HG02610 (cell line): Measurements from ENCODE around the gene SLC7A6OS.

Source experiments
- ATAC-seq: cut with Tn5 transposase; IDR thresholded peaks from one replicate; pipeline ENCODE4 v1.9.1; 2021; ENCODE audit warnings: mild to moderate bottlenecking, moderate library complexity; ENCODE audit not compliant: unreplicated experiment

Gene SLC7A6OS

DNA sequence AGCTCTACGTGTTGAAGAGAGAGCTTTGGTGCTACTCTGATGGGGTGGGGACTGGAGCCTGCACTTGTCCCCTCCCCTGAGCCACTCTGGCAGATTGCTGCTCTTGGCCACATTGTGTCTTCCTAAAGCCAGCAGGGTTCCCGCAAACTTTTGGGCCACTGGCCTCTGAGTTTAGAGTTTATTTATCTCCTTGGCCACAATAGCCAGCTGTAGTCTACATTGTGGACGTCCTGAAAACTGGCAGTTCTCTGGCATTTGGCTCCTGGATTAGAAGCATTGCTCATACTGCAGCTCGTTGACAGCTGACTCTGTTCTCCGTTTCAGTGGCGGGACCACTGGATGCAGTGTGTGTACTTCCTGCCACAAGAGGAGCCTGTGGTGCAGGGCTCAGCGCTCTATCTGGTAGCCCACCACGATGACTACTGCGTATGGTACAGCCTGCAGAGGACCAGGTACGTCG, 34.6 kb upstream of the SLC7A6OS start:
- no peak for ATAC-seq

DNA sequence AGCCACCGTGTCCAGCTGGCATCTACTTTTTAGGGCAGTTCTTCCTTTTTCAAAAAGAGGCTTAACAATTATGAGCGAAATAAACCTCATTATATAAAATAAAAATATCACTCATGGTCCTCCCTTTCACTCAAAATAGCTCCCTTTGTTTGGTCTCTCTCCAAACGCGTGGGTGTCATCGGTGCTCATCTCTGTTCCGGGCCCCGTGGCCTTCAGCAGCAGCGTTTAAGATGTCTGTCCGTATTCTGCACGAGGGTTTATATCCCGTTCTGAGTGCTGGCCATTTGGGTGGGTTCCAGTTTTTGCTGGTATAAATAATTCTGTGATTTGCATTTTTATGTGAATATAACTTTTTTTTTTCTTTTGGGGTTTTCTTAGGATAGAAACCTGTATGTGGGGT, 33.5 kb upstream of the SLC7A6OS start:
- ATAC-seq: no peak

DNA sequence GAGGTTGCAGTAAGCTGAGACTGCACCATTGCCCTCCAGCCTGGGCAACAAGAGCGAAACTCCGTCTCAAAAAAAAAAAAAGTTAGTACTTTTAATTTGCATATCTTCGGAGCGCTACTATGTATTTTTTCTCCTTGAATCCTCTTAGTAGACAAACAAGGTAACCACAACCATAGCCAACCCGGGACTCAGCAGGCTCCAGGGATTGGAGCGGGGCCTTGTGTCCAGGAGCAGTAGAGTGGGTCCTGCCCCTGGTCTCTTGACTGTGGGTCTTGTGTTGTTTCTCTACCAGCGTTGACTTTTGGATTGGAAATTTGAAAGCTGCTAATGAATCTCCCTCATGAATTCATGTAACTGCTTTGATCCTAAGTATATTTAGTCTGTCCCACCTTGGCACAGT, 32.4 kb upstream of the SLC7A6OS start:
- no peak for ATAC-seq

DNA sequence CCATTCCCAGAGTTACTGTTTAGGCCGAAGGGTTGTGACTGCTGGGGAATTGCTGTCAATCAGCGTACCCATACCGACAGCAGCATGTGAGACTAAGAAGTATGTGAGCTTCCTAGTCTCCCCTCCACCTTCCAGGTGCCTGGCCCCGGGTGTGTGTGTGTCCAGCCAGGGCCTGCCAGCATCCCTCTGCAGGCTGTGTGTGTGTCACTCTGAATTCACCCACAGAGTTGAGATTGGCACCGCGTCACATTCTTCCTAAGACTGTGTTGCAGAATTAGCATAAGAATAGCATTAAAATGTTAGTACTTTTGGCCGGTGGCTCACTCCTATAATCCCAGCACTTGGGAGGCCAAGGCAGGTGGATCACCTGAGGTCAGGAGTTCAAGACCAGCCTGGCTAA, 31.9 kb upstream of the SLC7A6OS start:
- no peak for ATAC-seq

DNA sequence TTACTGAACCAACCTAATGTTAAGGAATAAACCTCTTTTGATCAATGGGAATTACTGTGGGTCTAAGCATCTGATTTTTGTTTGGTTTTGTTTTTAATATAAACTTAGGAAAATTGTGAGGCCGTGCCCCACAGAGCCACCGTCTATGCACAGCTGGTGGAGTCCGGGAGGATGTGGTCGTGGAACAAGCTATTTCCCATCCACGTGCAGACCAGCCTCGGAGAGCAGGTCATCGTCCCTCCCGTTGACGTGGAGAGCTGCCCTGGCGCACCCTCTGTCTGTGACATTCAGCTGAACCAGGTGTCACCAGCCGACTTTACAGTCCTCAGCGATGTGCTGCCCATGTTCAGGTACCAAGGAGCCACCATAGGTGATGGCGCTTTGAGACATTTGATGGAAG, 28.5 kb upstream of the SLC7A6OS start:
- no peak for ATAC-seq

DNA sequence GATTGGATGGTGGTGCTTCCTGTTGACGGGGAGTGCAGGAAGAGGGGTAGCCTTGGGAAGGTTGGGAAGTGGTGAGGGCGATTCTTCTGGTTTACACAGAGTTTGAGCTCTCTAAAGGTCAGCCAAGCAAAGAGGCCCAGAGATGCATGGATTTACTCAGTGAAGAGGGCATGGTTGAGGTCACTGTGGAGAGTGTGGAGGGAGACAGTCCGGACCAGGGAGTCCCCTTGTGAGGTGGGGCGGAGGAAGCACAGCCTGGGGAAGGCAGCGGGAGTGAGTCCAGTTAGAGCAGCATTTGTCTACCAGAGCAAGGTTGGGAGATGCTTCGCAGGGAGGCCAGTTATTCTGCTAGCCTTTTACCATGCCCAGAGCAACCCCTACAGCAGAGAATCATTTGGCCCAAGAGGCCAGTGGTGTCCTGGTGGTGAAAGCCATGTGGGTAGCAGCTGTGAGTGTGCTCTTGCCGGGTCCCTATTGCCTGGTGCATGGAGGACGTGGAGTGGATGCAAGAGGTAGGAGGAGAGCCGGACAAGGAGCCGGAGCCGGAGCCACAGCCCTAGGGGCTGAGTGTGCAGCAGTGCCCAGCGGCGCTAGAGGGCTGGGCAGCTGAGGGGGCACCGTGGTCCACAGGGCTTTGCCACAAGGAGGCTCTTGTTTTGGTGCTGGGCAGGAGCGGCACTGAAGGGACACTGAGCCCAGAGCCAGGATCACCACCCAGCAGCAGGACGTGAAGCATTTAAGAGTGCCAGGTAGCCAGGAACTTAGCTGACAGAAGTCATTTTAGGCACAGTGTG, 27.8 kb upstream of the SLC7A6OS start:
- ATAC-seq: no peak

DNA sequence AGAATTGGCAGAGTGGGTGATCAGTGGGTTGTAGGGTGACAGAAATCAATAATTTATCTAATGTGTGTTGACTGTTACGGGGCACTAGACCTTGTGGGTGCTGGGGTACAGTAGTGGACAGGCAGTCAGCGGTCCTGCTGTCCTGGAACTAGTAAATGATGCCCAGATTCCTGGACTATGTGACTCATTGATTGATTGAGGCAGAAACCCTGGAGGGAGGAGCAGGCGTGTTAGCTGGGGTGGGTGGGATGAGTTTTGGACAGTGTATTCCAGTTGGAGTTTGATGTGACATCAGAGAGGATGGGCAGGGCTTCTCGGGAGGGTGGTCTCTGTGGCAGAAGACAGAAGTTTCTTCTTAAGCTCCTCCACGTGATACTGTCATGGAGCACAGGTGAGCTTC, 24.4 kb upstream of the SLC7A6OS start:
- no peak for ATAC-seq

DNA sequence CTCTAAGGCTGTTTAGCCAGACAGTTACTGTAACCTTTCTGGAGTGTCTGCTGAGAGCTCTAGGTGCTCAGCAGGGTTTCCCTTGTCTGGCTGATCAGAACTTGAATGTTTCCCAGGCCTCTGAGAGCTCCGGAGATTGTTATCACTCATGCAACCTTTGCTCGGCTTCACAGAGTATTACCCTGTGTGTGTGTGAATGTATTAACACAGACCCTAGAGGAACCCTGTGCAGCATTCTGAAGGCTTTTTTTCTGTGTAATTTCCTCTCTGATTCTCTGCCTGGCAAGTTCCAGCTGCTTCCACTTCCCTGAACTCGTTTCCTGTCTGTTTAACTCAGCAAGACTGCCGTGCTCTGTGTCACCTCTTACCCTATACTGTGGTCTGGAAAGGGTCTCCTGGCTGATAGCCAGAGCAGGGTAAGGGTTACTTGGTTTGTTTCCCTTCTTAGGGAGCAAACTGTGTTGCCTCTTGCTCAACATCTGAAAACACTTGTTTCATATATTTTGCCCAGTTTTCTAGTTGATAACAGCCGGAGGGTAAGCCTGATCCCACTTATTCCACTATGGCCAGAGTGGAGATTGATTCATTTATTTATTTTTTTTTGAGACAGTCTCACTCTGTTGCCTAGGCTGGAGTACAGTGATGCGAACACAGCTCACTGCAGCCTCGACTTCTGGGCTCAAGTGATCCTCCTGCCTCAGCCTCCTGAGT, 21.8 kb upstream of the SLC7A6OS start:
- no peak for ATAC-seq

DNA sequence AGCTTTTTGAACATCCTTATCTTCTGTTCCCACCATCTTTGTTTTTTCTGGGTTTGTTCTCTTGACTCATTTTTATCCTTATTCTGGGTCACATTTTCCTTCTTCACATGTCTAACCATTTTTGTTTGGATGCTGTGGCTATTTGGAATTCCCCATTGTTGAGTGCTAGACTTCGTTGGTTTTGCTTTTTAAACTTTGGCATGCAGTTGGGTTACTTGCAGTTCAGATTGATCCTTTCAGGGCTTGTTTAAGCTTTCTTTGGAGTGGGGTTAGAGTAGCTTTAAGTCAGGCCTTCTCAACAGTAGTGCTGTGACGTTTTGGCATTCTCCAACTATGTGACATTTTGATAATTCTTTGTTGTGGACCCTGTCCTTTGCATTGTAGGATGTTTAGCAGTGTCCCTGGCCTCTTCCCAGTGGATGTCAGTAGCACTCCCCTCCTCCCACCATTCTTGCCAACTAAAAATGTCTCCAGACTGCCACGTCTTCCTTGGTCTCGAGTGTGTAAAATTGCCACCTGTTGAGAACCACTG, 21.2 kb upstream of the SLC7A6OS start:
- no peak for ATAC-seq

DNA sequence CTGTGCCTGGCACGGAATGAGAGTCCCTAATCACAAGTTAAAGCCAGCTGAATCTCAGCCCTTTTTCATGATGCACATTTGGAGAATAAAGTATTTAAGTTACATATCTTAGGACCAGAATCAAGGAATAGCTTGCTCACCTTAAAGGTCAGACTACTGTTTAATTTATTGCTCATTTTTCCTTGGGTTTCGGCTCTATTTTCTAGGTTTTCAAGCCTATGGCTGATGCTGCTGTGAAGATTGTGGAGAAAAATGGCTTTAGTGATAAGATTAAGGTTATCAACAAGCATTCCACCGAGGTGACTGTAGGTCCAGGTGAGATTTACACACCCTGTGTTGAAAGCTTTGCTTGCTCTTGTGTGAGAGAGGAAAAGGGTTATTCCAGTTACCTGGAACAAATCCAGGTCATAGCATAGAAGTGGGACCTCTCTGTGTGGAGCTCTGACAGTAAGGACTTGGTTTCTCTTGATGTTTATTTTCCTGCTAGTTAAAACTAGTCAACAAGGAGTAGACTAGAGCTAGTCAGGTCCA, 18.2 kb upstream of the SLC7A6OS start:
- no peak for ATAC-seq

DNA sequence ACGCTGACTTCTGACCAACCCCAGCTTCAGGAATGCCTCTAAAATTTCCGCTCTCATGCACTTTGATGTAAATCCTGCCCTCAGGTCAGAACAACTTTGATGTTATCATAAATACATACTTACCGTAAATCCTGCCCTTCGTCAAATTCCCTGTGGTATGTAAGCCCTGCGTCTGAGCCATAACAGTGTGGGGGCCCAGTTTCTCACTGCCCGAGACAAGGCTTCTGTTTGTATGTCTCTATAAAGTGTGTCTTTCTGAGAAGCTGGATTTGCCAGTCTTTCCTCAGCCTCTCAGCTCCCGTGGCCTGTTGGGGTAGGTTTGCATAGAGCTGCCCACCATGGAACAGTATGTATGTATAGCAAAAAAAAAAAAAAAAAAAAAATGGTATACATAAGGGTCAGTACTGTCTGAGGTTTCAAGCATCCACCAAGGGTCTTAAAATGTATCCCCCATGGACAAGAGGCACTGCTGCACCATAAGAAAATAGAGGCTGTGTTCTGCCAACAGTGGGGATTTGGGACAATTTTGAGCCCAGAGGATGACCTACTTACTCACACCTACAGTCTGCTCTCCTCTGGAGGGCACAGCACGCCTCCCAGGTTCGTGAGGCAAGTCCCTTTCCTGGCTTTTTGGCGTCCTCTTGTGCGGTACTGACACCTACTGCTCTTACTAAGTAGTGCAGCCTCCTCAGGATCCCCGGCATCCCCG, 17.6 kb upstream of the SLC7A6OS start:
- peak; percentile 79 for ATAC-seq

DNA sequence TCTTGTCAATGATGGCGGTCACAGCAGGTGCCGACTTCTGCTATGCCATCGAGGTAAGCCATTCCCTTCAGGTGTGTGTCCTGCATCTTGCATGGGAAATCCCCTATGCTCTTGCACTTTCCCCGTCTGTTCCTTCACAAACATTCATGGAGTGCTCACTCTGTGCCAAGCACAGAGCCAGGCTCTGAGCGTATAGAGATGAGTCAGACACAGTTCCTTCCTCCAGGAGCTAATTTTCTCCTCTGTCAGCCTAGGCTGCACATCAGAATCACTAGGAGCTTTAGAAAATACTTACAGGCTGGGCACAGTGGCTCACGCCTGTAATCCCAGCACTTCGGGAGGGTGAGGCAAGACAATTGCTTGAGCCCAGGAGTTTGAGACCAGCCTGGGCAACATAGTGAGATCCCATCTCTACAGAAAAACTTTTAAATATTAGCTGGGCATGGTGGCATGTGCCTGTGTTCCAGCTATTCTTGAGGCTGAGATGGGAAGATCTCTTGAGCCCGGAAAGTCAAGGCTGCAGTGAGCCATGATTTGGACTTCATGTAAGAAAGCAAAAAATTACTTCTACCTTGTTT, 14.1 kb upstream of the SLC7A6OS start:
- no peak for ATAC-seq

DNA sequence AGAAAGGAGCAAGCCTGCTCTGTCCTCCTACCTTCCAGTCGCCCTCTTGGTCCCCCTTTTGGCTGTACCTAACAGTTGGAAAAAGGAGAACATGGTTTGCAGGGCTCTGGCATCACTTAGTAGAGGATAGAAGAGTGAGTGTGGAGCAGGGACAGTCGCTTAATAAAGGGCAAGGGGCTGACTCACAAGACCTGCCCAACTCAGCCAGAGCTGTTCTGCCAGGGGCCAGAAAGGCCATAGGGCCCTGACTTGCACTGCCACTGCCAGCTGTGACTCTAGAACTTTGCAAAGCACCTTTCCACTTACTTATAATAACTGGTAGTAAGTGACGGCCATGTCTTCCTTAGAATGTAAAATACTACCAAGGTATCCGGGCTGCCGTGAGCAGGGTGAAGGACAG, 13.6 kb upstream of the SLC7A6OS start:
- ATAC-seq: no peak

DNA sequence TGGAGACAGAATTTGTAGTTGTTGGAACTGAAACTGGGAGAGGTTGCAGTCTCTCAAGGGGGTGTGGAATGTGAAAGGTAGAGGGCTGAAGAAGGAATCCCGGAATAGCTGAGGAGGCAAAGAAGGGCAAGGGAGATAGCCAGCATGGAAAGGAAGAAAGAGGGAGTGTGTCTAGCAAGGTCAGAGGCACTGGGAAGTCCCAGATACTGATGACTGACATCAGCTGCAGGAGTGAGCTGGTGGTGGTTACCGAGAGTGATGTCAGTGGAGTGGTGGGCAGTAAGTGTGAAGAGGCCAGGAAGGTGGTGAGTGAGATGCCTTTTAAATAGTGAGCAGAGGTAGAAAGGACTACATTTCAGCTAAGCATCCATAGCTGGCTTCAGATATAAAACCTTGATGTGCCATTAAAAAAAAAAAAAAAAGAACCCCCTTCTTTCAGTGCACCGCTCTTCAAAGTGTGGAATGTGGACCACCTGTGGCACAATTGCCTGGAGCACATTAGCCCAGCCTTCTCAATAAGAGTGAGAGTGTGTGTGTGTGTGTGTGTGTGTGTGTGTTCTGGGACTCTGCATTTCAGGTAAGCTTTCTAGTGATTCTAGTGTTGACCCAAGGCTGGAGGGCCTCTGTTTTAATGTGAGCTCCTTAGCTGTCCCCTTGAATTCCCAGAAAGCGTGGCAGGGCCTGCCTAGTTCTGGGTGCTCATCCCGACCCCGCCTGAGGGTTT, 8.6 kb upstream of the SLC7A6OS start:
- peak; percentile 96 for ATAC-seq

DNA sequence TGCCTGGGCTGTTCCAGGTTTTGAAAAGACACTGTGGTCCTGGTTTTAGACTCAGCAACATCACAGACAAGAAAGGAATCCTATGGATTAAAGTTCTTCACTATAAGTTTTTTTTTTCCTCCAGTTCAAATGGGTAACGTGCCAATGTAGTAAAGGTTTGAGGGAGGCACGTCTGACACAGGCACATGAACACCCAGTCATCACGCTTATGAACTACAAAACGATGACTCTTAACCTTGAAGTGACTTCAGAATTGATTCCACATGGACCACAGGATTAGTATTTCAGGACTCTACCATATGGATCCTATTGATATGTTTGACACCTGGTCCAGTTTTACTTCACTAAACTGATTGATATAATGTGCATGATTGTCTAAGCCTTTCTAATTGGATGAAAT, 2.4 kb upstream of the SLC7A6OS start:
- no peak for ATAC-seq

DNA sequence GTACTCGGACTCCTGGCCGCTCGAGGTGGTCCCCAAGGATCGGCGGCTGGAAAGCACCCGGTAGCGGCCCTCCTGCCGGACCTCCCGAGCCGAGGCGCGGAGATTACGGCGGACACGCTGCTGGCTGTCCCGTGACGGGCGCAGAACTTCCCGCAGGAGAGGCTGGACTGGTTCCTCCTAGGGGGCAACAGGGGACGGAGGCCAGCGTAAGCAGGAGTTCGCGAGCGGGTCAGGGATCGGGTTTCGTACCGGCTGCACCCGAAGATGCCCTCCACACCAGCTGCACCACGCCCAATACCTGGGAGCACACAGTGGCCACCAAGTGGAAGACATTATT, 341 bp downstream of the SLC7A6OS start:
- ATAC-seq: no peak

DNA sequence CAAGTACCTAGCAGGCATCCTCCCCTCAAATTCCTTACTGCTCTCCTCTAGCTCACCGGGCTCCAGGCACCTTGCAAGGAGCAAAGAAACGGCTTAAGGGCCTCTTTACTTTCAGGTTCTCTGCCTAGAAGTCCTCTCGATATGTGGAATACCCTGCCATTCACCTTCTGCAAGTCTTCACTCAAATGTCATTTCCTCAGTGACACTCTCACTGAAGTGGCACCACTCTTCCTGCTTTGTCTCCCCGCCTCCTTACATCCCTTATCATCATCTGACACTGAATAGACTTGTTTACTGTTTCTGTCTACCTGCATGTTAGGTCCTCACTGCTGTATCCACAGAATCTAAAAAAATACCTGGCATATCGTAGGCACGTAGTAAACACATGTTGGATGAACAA, 947 bp downstream of the SLC7A6OS start:
- ATAC-seq: no peak

DNA sequence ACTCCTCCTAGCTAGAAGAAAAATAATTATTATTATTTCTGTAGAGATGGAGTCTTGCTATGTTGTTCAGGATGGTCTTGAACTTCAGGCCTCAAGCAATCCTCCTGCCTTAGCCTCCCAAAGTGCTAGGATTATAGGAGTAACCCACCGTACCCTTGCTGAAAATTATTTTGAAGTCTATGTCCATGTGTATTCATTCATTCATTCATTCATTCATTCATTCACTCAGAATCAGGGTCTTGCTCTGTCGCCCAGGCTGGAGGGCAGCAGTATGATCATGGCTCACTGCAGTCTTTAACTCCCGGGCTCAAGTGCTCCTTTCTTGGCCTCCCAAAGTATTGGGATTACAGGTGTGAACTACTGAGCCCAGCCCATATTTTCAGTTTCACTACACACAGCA, 4.1 kb downstream of the SLC7A6OS start:
- no peak for ATAC-seq

DNA sequence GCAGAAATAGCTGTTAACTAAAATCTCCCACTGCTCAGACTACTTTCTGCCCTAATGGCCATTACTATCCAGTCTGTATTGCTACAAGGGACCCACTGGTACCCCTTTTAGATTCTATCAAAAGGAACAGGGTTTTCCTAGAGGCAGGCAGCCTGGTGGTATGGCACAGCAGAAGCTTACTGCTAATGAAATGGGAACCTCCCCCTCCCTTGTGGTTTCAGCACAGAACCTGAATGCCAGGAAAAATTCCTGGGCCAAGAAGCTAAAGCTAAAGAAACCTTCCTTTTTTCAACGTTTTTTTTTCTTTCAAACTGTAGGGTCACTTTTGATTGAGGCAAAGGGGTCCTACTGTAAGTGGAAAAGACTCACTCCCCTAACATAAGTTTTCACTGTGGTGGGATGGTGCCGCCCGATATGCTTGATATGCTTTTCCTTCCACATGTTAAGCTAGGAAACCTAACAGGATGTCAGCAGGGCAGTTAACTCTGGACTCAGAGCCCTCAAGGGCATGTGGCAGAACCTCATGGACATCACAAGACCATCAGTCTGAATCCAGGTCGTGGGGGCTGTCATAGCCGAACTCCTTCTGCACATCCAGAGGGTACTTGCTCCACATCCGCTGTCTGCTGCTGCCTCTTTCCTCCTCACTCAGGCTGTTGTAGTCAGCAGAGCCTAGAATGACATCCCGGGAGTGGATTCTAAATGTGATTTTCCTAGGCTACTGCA, 9.8 kb downstream of the SLC7A6OS start:
- ATAC-seq: no peak
